Epidermal melanocyte (primary cell): ENCODE results near the gene FNDC3B.
A peak's percentile ranks its signal among the peaks of the same experiment; 100 is the strongest.

Source experiments
- DNase-seq: peaks from one replicate; pipeline ENCODE4 v3.0.0; 2011; ENCODE audit warnings: low spot score; ENCODE audit not compliant: insufficient read length

Gene FNDC3B

GRCh38 chr3:172112734-172113120 lies 73.3 kb downstream of the FNDC3B start:
- DNase-seq = no peak

- DNase-seq = no peak
These were observed 74.3 kb downstream of the FNDC3B start for GRCh38 chr3:172113710-172114109.

- no peak for DNase-seq
These were observed 75.7 kb downstream of the FNDC3B start for GRCh38 chr3:172115059-172115458.

GRCh38 chr3:172115787-172116186 lies 76.4 kb downstream of the FNDC3B start:
- DNase-seq = no peak

GRCh38 chr3:172118019-172118418 lies 78.6 kb downstream of the FNDC3B start:
- DNase-seq = no peak

GRCh38 chr3:172119266-172119969 lies 80.0 kb downstream of the FNDC3B start:
- DNase-seq = no peak

GRCh38 chr3:172120912-172121311 lies 81.5 kb downstream of the FNDC3B start:
- DNase-seq = no peak

- DNase-seq = no peak
These were observed 82.6 kb downstream of the FNDC3B start for GRCh38 chr3:172121981-172122380.

GRCh38 chr3:172124271-172124670 lies 84.9 kb downstream of the FNDC3B start:
- no peak for DNase-seq

GRCh38 chr3:172125053-172125452 lies 85.7 kb downstream of the FNDC3B start:
- DNase-seq = no peak

GRCh38 chr3:172125963-172126457 lies 86.6 kb downstream of the FNDC3B start:
- peak; percentile 31 for DNase-seq

- no peak for DNase-seq
These were observed 87.4 kb downstream of the FNDC3B start for GRCh38 chr3:172126741-172127140.

- DNase-seq = no peak
These were observed 87.8 kb downstream of the FNDC3B start for GRCh38 chr3:172127141-172127540.

- DNase-seq = no peak
These were observed 88.7 kb downstream of the FNDC3B start for GRCh38 chr3:172127929-172128580.

GRCh38 chr3:172128858-172129257 lies 89.5 kb downstream of the FNDC3B start:
- no peak for DNase-seq

GRCh38 chr3:172129498-172129849 lies 90.1 kb downstream of the FNDC3B start:
- DNase-seq = no peak

GRCh38 chr3:172129850-172130716 lies 90.7 kb downstream of the FNDC3B start:
- DNase-seq = no peak

GRCh38 chr3:172130717-172131050 lies 91.3 kb downstream of the FNDC3B start:
- DNase-seq = no peak

- no peak for DNase-seq
These were observed 92.4 kb downstream of the FNDC3B start for GRCh38 chr3:172131746-172132145.

GRCh38 chr3:172132159-172132586 lies 92.8 kb downstream of the FNDC3B start:
- DNase-seq = no peak

- DNase-seq = no peak
These were observed 93.4 kb downstream of the FNDC3B start for GRCh38 chr3:172132721-172133311.

- no peak for DNase-seq
These were observed 94.5 kb downstream of the FNDC3B start for GRCh38 chr3:172133838-172134237.
